ENCODE data around the gene SAMD9L.

SAMD9L gene

GRCh38 chr7:93148144-93148543 lies at the start of gene SAMD9L:
TSS of gene SAMD9L (minus strand) at chr7:93148385. CDS start at chr7:93135971, 12,414 bp downstream.
- no peak for DNase-seq (ENCODE audit: low read depth)

DNA sequence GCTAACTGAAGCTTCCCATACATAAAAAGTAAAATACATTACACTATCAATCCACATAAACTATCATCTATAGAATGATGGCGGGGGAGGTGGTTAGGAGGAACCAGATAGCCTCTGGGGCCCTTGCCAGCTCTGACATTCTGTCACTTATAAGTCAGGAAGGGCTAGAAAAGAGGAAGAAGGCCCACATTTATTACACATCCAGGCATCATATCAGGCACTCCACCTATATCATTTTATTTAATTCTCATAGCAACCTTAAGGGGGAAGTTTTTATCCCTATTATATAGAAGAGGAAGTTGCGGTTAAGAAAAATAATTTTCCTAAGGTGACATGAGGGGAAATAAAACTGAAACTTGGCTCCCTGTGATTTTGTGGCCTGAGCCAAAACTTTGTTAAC lies 48.2 kb upstream of the SAMD9L start:
- DNase-seq (ENCODE audit: low read depth): no peak

GRCh38 chr7:93194386-93194785 lies 46.2 kb upstream of the SAMD9L start:
- no peak for DNase-seq (ENCODE audit: low read depth)

DNA sequence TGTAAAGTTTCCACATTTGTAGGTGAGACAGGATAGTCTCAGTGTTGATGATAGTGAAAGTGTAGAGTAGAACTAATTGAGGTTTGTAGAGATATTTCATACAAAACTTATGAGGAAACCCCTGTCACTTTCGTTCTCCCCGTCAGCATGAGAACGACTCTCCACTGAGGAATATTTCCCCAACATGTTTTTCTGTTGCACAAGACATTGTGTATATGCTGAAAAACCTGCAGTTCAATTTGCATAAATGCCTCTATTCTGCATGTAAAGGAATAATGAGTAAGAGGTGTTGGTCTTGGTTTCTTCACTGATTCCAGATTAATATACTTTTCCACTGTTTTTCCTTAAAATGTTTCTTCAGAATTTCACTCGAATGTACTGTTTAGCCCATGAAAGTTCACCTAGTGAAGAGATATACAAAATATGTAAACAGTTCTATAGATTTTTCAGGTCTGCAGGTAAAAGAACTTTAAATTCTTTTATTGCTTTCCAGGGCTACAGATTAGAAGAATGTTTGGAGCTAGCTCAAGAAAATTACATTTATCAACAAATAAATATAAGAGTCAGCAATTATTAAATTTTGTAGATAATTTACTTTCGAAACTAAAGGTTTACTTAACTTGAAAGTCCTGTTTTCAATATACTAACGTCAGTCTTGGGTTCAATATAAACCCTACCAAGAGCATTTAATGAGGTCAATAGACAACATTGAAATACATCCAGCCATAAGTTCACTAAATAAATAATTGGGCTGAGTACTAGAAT lies 40.9 kb upstream of the SAMD9L start:
- no peak for DNase-seq (ENCODE audit: low read depth)

DNA sequence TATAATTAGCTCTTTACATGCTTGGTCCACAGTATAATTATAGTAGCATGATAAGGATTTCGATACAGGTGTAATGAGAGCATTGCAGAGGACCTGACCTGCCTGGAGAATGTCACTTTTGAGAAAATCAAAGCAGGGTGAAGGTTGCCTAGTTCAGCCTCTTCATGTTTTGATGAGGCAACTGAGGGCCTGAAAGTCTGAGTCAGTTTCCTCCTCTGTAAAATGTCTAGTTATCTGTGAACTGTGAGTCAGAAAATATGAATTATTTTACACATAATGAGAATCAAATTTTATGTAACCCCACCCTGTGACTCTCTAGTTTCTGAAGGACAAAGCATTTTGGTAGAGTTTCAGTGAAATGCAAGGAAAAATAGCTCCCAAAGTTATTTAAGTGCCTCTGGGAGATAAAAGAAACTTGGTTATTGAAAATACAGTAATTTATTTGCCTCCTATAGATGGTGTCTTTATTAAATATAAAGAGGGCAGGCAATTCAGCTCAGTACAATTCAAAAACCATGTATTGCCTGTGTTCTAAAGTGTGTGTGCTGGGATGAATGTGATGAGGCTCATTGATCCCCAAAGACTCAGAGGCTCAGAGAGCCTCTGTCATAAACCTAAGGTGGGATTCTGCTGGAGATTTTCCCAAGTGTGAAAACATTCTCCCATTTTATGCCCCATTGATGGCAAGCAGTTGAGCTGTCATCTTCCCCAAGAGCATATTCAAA lies 37.3 kb upstream of the SAMD9L start:
- no peak for DNase-seq (ENCODE audit: low read depth)

- no peak for DNase-seq (ENCODE audit: low read depth)
Measured at GRCh38 chr7:93179173-93179572, 31.0 kb upstream of the SAMD9L start.

DNA sequence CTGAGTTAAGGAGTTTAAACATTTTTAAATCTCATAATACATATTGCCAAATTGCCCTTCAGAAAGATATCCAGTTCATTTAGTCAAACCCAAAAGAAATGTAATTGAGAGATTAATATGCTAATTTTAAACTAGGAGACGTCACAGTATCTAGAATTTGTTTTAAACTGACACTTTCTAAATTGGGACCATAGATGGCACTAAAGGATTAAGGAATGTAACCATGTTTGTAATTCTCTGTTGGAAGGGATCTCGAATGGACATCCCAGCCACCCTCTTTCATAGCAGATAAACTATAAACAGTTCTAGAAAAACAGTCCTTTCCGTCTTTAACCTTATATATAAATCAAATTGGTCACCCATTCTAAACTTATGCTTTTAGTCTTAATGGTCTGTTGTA lies 30.0 kb upstream of the SAMD9L start:
- DNase-seq (ENCODE audit: low read depth): no peak

- DNase-seq (ENCODE audit: low read depth): no peak
Measured at GRCh38 chr7:93176992-93177580, 28.9 kb upstream of the SAMD9L start.

GRCh38 chr7:93175219-93175618 lies 27.0 kb upstream of the SAMD9L start:
- DNase-seq (ENCODE audit: low read depth): no peak

- DNase-seq (ENCODE audit: low read depth): no peak
Measured at GRCh38 chr7:93172683-93173082, 24.5 kb upstream of the SAMD9L start.

- DNase-seq (ENCODE audit: low read depth): no peak
Measured at GRCh38 chr7:93171606-93172226, 23.5 kb upstream of the SAMD9L start.

DNA sequence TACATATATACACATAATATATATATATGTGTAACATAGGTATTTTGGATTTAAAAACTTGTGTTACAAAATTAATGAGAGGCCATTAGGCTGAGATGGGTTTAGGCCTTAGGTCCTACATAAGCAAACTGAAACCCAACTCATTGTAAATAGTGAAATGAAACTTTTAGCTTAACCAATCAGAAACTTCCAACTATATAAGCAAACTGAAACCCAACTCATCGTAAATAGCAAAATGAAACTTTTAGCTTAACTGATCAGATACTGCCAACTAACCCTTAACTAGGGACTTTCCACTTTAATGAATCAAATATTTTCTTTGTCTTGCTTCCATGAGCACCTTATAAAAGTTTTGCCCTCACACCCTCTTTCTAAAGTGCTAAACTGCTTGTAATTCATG lies 17.3 kb upstream of the SAMD9L start:
- no peak for DNase-seq (ENCODE audit: low read depth)

DNA sequence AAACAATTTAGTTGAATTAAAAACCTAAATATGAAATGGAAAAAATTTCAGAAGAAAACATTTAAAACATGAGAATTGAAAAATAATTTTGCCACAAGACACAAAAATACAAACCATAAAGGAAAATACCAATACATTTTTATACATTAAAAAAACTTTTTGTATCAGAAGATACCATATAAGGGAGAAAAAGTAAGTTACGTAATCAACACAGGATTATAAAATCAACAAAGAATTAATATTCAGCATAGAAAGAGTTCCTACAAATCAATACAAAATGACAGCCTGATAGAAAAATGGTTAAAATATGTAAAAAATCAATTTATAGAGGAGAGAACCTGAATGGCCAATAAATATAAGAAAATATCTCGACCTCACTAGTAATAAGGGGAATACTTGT lies 16.6 kb upstream of the SAMD9L start:
- DNase-seq (ENCODE audit: low read depth): no peak

- DNase-seq (ENCODE audit: low read depth): no peak
Measured at GRCh38 chr7:93161181-93161762, 13.1 kb upstream of the SAMD9L start.

- no peak for DNase-seq (ENCODE audit: low read depth)
Measured at GRCh38 chr7:93160410-93160809, 12.2 kb upstream of the SAMD9L start.

DNA sequence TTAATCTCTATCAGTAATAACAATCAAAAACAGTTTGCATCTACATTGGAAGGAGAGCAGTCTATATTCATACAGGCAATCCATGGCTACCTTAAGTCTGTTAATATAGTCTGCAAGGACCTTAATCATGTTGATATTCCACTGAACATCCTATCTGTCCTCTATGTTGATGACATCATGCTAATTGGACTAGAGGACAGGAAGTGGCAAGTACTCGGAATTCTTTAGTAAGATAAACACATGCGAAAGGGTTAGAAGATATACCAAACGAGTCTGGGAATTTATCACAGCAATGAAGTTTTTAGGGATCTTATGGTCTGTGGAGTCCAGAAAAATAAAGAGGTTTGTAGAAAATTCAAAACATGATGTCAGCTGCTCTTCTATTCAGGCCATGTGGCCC lies 11.3 kb upstream of the SAMD9L start:
- no peak for DNase-seq (ENCODE audit: low read depth)

DNA sequence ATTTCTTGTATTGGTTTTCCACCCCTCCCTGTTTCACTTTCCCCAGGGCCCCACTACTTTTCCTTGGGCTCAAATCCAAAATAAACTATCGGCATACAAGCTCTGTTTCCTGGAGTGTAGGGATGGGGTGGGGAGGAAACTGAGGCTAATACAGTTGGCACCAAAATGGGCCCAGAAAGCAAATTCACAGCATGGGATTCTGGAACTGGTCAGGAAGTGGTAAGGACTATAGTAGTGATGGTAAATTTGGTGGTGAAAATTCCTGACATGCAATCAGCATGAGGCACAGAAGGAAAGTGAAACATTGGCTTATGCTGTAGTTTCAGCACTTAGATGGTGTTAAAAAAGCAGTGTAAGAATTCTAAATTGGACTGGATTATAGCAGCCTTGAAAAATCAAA lies 8.7 kb upstream of the SAMD9L start:
- DNase-seq (ENCODE audit: low read depth): no peak

GRCh38 chr7:93150200-93150835 lies 2.1 kb upstream of the SAMD9L start:
- DNase-seq (ENCODE audit: low read depth): no peak

GRCh38 chr7:93148727-93149126 lies 542 bp upstream of the SAMD9L start:
- DNase-seq (ENCODE audit: low read depth): no peak

DNA sequence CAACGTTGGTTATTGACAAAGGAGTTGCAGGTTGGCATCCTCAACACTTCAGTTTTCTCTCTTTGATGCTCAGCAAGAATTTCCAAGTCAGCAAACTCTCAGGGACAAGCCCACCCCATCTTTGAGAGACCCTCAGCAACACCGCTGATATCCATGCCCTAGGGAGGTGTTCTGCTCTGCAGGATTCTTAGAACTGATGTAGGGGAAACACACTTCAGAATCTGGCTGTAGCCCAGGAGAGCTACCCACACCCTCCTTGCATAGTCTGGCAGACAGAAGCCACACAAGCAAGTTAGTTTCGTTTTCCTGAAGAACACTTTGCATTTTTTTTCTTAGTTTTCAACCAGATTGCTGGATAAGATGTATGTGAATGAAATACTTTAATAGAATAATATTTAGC lies 822 bp downstream of the SAMD9L start:
- DNase-seq (ENCODE audit: low read depth): no peak

DNA sequence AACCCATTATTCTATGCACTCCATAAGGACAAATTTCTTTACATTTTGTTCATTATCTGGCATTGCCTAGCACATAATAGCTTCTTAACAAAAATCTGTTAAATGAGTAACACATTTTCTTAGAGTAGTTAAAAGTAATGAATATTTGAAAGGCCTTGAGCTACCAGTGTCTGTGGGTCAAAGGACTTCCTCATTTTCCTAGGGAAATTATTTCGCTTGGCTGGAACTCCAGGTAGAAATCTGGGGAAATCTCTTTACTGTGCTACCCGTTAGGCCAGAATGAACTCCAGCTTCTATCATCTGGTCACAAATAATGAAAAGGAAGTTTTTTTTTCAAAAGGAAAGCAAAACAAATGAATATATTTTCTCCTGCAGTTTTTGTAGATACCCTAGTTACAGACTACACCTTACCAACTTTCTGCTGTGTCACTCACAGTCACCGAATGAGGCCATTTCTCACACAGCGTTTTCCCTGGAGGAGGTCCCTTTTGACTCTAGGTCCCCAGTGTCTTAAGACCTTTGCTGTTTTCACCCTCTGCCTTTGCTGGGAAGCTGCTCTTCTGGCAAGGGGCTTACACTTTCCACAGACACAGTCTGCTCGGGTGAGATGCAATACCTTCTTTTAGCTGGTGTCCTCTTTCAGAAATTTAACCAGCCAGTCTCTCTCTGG lies 1.6 kb downstream of the SAMD9L start:
- no peak for DNase-seq (ENCODE audit: low read depth)

Measured in HS-27A (cell line).